ENCODE results near the gene CELF6.
A peak's percentile ranks its signal among the peaks of the same experiment; 100 is the strongest.

Gene CELF6

GRCh38 chr15:72285402-72285801 is 34.6 kb downstream of the CELF6 start:
- H3K27me3 ChIP-seq (ENCODE audit: insufficient read depth, poor library complexity, severe bottlenecking) = no peaks in the 10 kb centered on the region
- H3K36me3 ChIP-seq (ENCODE audit: low read depth) = no peaks in the 10 kb centered on the region
- H3K27ac ChIP-seq (ENCODE audit: poor library complexity, severe bottlenecking) = no peak overlapping the region
- no peaks in the 10 kb centered on the region for H3K9me3 ChIP-seq (ENCODE audit: severe bottlenecking)
- ATAC-seq (ENCODE audit: low read depth) (peak; percentile 21; the same call in 1 of the 3 replicates), DNase-seq (ENCODE audit: low spot score) (peak; percentile 41)
- no peak overlapping the region for H3K4me3 ChIP-seq (ENCODE audit: severe bottlenecking)
- no peak for TF ChIP-seq CTCF (IDR thresholded peaks at IDR 0.05; ENCODE audit: poor library complexity, severe bottlenecking)
- peaks cover 7% of the 10 kb centered on the region for H3K4me1 ChIP-seq (ENCODE audit: insufficient read depth, poor library complexity, severe bottlenecking)

GRCh38 chr15:72284781-72285180 is 35.2 kb downstream of the CELF6 start:
- Histone ChIP-seq H3K9me3 (ENCODE audit: severe bottlenecking) (no peaks in the 10 kb centered on the region), H3K4me1 (ENCODE audit: insufficient read depth, poor library complexity, severe bottlenecking) (peaks cover 7% of the 10 kb centered on the region), H3K36me3 (ENCODE audit: low read depth) (no peaks in the 10 kb centered on the region), H3K27ac (ENCODE audit: poor library complexity, severe bottlenecking) (no peak overlapping the region), H3K4me3 (ENCODE audit: severe bottlenecking) (no peak overlapping the region), H3K27me3 (ENCODE audit: insufficient read depth, poor library complexity, severe bottlenecking) (no peaks in the 10 kb centered on the region)
- ATAC-seq (ENCODE audit: low read depth) = peak; percentile 62
- TF ChIP-seq CTCF (IDR thresholded peaks at IDR 0.05; ENCODE audit: poor library complexity, severe bottlenecking) = no peak
- peak; percentile 47 for DNase-seq (ENCODE audit: low spot score)

DNA sequence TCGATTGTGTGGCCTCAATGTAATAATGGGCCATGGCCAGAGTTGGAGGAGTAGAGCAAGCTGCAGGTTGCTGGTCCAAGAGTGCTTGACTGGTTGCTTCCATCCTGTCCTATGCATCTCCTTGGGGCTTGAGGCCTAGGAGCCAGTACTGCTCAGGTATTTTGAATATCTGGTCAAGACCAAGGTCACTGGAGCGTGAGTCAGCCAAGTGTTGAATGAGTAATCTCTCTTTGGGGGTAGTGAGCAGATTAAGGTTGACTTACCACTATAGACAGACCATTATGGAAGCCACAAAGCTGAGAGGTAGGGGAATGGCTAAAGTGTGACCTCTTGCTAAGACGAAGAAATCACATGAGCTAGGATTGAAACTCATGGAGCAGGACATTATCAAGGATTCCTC is 38.2 kb downstream of the CELF6 start:
- Histone ChIP-seq H3K4me1 (ENCODE audit: insufficient read depth, poor library complexity, severe bottlenecking) (peaks cover 7% of the 10 kb centered on the region), H3K9me3 (ENCODE audit: severe bottlenecking) (no peaks in the 10 kb centered on the region), H3K4me3 (ENCODE audit: severe bottlenecking) (no peak overlapping the region), H3K27me3 (ENCODE audit: insufficient read depth, poor library complexity, severe bottlenecking) (no peaks in the 10 kb centered on the region), H3K36me3 (ENCODE audit: low read depth) (no peaks in the 10 kb centered on the region), H3K27ac (ENCODE audit: poor library complexity, severe bottlenecking) (no peak overlapping the region)
- ATAC-seq (ENCODE audit: low read depth) (no peak), DNase-seq (ENCODE audit: low spot score) (no peak)
- TF ChIP-seq CTCF (IDR thresholded peaks at IDR 0.05; ENCODE audit: poor library complexity, severe bottlenecking) = no peak

- Histone ChIP-seq H3K4me3 (ENCODE audit: severe bottlenecking) (no peak overlapping the region), H3K9me3 (ENCODE audit: severe bottlenecking) (no peaks in the 10 kb centered on the region), H3K36me3 (ENCODE audit: low read depth) (no peaks in the 10 kb centered on the region), H3K4me1 (ENCODE audit: insufficient read depth, poor library complexity, severe bottlenecking) (peaks cover 7% of the 10 kb centered on the region), H3K27me3 (ENCODE audit: insufficient read depth, poor library complexity, severe bottlenecking) (no peaks in the 10 kb centered on the region), H3K27ac (ENCODE audit: poor library complexity, severe bottlenecking) (no peak overlapping the region)
- no peak for DNase-seq (ENCODE audit: low spot score)
- TF ChIP-seq CTCF (IDR thresholded peaks at IDR 0.05; ENCODE audit: poor library complexity, severe bottlenecking) = no peak
- ATAC-seq (ENCODE audit: low read depth) = no peak
Observed at GRCh38 chr15:72280751-72281150, 39.2 kb downstream of the CELF6 start.

DNA sequence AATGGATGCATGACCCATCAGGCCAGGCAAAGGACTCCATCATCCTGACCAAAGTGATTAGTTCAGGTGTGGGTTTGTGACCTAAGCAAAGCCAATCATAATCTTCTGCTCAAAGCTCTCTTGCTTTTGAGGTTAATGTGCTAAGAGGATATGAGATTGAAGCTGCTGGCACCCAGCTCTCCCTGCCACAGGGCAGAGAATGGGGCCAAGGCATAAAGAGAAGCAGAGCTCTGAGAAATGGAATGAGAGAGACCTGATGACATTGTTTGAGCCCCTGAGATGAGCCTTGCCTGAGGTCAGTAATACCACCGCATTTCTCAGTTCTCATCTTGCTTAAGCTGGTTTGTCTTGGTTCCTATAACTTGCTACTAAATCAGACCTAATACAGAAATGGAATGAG is 41.2 kb downstream of the CELF6 start:
- no peak for TF ChIP-seq CTCF (IDR thresholded peaks at IDR 0.05; ENCODE audit: poor library complexity, severe bottlenecking)
- Histone ChIP-seq H3K36me3 (ENCODE audit: low read depth) (no peaks in the 10 kb centered on the region), H3K4me3 (ENCODE audit: severe bottlenecking) (no peak overlapping the region), H3K9me3 (ENCODE audit: severe bottlenecking) (no peaks in the 10 kb centered on the region), H3K27me3 (ENCODE audit: insufficient read depth, poor library complexity, severe bottlenecking) (no peaks in the 10 kb centered on the region), H3K4me1 (ENCODE audit: insufficient read depth, poor library complexity, severe bottlenecking) (no peaks in the 10 kb centered on the region), H3K27ac (ENCODE audit: poor library complexity, severe bottlenecking) (no peak overlapping the region)
- no peak for ATAC-seq (ENCODE audit: low read depth)
- DNase-seq (ENCODE audit: low spot score) = no peak
